Mammary epithelial cell (primary cell): ENCODE data around the gene ATP4B.

Source experiments
- EZH2 ChIP-seq: IDR thresholded peaks from 2 replicates; pipeline ENCODE4 v1.6.1; 2012; ENCODE audit warnings: low read length, inconsistent platforms, borderline replicate concordance
- TF ChIP-seq, protein P1 (sequence below), 2 donors: IDR thresholded peaks in 1 of 2; conservative IDR thresholded peaks in 1 of 2; 2 replicates each; pipeline ENCODE4 v1.5.1; 2011 to 2012; ENCODE audit warnings: inconsistent platforms in 2 of 2, low read length in 2 of 2, mild to moderate bottlenecking in 2 of 2, control low read depth in 1 of 2, low read depth in 1 of 2; ENCODE audit not compliant: insufficient read depth in 1 of 2; ENCODE audit errors: extremely low read depth in 1 of 2

DNA sequence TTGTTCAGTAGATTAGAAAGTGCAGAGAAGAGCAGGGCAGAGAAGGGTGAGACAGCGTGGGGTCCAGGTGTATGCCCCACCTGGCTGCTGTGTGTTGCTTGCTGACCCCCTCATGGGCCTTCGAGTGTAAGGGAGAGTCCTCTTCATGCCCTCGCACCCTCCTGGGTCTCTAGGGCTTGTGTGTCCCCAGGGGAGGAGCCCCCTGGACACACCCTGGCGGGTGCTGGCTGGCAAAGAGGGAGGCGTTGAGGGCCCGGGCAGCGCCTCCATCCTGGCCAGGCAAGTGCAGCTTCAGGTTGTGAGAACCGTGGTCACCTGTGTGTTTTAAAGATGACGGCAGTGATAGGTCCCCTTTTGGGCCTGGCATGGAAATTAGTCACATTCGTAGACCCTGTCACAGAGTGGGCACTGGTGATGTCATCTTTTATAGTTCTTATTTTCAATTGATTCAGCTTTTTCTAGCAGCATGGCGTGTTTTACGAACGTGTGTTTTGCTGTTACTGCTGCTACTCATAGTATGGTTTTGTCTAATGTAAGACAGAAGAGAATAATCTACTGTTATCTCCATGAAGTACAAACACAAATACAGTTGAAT lies 54.8 kb downstream of the ATP4B start:
- TF ChIP-seq, protein P1, sequence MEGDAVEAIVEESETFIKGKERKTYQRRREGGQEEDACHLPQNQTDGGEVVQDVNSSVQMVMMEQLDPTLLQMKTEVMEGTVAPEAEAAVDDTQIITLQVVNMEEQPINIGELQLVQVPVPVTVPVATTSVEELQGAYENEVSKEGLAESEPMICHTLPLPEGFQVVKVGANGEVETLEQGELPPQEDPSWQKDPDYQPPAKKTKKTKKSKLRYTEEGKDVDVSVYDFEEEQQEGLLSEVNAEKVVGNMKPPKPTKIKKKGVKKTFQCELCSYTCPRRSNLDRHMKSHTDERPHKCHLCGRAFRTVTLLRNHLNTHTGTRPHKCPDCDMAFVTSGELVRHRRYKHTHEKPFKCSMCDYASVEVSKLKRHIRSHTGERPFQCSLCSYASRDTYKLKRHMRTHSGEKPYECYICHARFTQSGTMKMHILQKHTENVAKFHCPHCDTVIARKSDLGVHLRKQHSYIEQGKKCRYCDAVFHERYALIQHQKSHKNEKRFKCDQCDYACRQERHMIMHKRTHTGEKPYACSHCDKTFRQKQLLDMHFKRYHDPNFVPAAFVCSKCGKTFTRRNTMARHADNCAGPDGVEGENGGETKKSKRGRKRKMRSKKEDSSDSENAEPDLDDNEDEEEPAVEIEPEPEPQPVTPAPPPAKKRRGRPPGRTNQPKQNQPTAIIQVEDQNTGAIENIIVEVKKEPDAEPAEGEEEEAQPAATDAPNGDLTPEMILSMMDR (conservative IDR thresholded peaks at IDR 0.05 in 1 of 2, IDR thresholded peaks at IDR 0.05 in 1 of 2; ENCODE audit: extremely low read depth in 1 of 2, insufficient read depth in 1 of 2, low read depth in 1 of 2, low read length in 2 of 2): no peak
- TF ChIP-seq EZH2: no peak
